Bone marrow (tissue), 2 donors: ENCODE measurements around the gene TENM3.
"Not testable (repeated sequence)": the region's sequence is repeated elsewhere in the genome, so short reads cannot be mapped to it uniquely, and the experiment has no call there.

Experiments used
- DNase-seq, 2 donors: peaks; one replicate each; lab custom pipeline; 2025; lab: John Stamatoyannopoulos, UW

TENM3 gene

DNA sequence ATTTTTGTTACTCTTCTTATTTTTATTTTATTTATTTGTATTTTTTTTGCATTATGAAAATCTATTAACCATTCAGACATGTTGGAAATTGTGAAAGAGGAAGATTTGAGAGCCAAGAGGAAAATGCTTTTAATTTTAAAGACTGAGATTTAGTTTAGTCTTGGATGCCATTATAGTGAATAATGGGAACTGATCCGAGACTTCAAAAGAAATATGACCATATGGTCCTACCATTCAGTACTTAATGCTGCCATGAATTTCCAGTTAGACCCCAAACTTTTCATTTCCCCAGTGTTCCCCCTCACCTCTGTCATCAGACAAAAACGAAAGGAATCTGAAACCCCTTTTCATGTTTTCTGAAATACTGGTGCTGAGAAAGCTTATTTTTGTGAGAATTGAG, 95.5 kb downstream of the TENM3 start:
- DNase-seq = no peak

DNA sequence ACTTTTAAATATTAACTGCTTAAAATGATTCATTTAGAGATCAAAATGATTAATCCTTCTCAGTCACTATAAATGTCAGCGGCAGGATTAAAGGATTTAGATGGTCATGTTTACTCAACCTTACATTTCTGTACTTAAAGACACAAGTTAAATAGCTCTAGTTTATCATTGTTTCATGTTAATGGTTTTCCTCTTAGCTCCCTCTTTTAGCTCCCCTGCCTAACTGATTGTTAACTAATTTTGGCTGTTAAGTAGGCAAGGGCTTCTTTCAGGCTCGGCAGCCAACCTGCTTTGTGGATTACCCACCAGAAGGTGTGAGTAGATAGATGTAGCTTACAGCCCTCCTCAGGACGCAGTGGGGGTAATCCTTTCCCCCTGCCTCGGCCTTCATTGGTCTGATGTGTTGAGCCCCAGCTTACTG, 96.0 kb downstream of the TENM3 start:
- no peak for DNase-seq

DNA sequence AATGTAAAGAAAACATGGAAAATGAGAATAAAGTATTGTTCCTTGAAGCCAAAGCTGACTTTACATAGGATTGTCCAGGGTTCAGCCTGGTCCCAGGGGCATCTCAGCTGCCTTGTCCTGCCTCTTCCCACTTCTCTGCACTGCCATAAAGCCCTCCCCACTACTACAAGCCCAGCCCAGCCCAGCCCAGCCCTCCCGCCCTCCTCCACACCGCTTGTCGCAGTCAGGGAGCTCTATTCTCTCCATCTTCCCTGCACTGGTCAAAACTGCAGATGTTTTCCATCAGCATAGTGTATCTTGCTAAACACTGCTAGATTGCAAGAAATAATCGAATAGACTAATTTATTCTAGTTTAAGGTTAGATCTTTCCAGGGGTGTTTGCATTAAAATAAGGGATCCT, 100.3 kb downstream of the TENM3 start:
- no peak for DNase-seq

DNA sequence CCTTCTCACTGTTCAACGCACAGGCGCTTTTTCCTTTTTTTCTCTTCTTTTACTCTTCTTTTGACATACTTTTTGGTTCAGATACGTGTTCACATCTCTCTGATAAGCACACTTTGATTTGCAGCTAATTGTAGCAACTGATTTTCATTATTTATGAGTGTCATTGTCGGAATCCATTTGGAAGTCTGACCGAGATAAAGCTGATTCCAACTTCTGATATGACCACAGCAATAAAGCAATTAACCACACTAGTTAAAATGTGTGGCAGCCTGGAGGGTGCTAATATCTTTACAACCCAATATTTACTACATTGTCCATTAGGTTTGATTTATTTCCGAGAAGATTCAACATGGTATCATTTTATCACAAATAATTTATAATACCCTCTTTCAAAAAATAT, 101.8 kb downstream of the TENM3 start:
- DNase-seq = no peak

DNA sequence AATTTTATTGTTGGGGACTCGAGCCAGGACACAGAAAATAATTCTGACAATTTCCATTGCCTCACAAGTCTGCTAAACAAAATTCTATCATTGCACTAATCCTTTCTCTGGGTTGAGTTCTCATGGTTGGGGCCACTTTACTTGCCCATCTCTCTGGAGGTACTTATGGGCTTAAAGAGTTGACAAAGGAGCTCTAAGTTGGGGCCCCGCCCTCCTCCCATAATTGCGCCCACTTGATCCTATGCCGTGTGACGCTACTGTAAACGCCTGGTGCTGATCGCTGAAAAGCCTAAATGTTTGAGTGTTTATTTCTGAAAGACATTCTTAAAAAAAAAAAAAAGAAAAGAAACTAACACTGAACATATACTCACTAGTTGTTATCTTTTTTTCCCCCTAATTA, 103.0 kb downstream of the TENM3 start:
- DNase-seq = no peak

DNA sequence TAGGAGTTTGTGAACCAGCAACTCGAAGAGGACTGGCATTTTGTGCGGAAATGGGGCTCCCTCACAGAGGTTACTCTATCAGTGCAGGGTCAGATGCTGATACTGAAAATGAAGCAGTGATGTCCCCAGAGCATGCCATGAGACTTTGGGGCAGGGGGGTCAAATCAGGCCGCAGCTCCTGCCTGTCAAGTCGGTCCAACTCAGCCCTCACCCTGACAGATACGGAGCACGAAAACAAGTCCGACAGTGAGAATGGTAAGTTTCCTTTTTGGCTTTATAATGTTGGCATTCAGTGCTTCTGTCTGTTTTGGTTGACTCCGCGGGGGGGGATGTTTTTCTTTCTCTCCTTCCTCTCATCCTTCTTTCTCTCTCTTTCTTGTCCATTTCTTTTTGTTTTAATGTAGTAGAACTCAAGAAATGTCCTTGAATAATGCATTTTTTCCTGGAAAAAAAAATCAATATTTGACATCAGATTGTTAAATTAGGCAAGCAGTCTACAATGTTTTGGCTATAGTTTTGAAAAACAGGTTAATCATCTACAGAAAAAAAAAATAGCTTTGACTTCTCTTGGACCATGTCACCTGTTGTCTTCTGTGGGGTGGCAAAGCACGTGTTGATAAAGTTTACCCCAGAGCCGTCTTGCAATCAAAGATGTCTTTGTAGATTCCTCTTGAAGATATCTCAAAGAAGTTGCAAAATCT, 103.6 kb downstream of the TENM3 start:
- DNase-seq = no peak

DNA sequence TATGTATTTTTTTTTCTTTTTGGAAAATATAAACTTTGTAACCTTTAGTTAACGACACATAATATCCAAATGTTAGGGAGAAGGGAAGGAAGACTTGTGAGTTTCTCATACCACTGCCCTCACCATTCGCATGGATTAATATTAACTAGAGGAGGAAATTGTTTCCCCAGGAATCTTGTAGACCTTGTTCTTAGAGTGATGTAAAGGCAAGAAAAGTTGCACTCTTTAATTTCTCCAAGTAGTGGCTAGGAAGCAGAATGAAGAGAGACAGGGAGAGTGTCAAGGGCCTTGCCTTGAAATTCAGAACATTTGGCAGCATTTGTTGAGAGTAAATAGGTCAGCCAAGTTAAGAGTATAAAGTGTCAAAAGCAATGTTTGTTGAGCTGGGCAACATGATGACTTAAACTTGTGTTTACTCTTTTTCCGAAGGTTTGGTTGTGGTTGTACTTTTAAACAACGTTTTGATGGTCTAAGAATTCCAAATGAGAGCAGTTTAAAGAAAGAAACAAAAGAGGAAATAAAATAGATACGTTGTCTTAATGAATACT, 105.7 kb downstream of the TENM3 start:
- no peak for DNase-seq

DNA sequence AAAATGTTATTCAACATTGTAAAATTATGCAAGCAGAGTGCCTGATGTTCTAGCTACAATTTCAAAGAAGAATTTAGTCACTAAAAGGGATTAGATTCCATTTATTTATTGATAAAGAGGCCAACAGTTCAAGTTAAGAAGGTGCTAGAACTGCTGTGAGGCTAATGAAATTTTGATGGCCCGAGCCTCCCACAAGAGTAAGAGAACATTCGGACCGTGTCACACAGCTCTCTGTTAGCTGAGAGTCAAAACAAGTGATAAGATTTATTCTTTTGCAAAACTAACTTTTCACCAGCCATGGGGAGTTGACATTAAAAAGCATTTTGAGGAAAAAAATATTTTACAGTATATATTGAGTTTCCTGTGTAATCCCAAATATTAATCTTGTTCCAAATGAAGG, 106.8 kb downstream of the TENM3 start:
- no peak for DNase-seq

DNA sequence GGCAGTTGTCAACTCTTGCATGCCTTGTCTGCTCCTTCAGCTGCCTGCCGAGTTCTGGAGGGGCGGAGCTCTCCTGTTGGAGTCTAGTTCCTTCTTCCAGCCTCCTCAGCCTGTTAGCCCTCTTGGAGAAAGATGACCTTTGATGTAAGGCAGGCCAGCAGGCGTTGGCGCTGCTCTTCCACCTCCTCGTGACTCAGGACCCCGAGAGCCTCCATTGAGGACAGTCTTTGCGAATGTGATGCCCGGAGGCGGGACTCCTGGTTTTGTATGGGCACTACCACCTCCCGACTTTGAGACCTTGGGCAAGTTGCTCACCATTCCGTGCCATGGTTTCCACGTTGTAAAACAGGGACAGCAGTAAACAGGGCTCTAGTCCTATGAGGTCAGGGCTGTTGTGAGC, 108.3 kb downstream of the TENM3 start:
- DNase-seq = no peak

DNA sequence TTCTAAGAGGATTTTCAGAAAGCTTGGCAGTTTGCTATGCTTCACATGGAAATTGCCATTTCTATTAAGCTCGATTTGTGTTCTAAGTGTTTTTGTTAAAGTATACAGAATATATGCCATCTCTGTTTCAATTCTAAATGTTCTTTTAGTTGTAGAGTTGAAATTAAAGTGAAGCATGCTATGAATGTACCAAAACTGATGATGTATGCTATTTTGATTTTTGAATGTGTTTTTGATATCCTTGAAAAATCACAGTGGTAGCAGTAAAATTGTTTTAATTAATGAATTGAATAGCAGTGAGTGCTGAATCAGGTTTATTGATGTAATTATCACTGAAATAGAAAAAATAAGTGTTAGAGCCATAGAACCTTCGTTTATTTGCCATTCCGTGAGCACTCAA, 110.9 kb downstream of the TENM3 start:
- DNase-seq = no peak

DNA sequence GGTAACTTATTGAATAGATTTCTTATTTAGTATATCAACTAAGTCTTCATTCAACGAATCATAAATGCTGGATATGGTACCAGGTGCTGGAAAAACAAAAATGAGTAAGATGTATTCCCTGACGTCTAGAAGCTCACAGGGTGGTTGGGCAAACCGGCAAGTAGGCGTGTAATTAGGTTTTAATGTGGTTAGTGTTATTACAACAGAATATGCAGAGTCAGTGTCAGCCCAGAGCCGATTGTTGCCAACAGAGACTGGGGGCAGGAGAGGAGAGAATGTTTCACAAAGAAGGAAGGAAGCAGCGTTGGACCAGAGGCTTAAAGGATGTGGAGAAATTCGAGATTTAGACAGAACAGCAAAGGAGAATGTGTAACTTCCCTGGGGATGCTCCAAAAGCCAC, 111.7 kb downstream of the TENM3 start:
- no peak for DNase-seq

DNA sequence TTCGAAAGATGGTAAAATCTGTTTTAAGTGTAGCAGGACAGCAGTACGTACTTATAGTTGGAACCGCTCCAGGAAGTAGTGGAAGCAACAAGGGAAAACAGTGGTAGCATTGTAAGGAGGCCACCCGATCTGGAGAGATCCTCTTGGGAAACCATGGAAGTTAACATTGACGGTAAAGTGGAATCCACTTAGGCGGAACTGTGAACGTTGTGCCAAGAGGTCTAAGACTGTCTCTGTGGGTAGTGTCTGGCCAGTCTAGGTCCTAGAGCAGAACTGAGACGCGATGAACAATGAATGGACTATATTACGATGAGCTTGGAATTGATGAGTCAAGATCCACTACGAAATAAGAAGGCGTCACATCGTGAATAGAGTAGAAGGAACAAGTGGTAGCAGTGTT, 124.0 kb downstream of the TENM3 start:
- DNase-seq = no peak

DNA sequence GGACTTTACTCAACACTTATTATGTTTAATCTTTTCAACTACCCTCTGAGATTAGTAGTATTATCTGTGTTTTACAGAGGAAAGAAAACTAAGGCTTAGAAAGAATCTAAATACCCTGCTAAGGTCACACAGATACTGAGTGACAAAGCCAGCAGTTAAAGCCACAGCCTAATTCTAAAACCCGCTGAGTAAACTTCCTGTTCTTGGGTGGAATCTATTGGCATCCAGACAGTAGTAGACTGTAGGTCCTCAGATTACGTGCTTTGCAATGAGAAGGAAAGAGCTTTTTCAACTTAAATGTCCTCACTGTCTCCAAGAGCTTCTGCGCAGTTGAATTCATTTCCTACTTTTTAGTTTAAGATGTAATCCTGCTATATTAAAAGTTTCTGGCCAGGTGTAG, 126.0 kb downstream of the TENM3 start:
- DNase-seq = no peak

DNA sequence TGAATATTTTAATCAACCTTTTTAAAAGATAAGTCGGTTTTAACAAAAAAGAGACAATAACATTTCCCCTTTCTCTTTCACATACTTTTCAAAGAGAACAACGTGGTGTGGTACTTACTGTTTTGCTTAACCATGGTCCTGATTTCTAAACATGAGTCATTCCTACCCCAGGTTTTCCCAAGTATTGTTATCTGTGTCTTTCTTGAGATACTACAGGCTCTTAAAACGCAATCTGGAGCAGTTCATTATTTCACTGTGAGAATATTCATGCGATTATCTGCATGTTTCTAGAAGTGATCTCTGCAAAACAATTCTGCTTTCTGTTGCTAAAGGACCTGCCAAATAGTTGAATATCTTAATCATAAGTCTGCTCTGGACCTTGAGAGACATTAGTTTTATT, 127.3 kb downstream of the TENM3 start:
- DNase-seq = no peak

DNA sequence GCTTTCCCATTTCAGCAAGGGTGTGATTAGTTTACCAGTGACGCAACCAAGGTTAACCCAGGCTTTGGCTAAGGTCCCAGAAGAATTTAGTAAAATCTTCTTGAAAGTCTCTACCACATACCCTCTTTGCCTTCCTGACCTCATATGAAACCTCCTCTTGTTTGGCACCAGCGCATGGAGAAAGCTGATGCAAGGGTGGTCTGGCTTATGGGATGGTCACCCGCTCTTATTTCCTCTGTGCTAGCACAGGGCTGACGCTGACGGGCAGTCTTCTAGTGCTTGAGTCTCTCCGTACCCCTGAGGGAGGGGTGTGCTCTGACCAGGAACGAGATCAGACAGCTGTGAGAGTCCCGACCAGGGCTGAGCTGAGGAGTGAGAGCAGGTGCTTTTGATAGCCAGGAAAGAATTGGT, 137.6 kb downstream of the TENM3 start:
- DNase-seq = no peak

DNA sequence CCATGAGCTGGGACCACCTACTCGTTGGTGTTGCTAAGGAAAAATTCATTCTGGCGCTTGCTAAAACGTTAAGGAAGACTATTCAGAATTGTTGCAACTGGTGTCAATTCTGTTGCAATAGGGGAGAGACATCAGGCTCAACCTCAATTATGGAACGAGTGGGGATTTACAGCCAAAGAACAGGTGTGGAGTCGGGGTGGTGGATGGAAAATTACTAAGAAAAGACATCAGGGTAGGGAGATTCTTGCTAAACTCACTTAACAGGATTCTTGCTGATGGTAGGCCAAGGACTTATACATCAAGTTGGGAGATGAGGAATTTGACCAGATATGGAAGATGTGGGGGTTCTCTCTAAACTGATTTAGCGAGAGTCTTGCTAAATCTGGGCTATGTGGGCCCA, 139.7 kb downstream of the TENM3 start:
- no peak for DNase-seq

DNA sequence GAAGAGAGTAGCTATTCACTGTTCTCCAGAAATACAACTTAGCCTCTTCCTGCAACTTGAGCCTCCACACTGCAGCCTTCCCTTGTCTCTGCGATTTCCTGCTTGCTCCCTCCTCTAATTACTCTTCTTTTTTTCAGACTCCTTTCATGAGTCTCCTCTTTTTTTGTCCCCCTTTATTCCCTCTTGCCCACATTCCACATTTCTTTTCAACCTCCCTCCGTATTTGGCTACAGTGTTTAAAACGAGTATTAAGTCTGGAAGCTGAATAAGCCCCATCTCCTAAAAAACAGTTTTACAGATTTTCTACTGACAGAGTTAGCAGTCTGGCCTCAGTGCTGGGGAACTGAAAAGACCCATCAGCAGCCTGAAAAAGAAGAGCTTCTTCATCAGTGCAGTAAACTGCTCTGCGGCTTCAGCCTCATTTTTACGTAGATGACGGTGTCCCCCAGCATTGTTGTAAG, 141.5 kb downstream of the TENM3 start:
- DNase-seq = no peak

DNA sequence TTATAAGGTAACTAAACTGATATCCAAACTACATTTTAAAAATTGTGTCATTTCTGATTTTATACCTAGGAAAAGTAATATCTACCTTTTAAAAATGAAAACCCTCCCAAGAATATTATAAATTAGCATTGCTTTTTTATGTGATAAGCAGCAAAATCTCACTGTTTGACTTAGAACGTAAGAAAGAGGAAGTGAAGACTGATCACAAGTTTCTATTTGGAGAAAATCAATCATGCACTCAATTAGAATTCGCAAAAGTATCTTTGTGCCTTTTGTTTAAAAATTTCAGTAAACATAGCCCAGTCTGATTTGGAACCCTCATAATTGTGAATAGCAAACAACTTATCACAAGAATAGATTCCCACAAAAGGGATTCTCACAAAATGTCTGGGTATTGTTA, 142.7 kb downstream of the TENM3 start:
- no peak for DNase-seq

DNA sequence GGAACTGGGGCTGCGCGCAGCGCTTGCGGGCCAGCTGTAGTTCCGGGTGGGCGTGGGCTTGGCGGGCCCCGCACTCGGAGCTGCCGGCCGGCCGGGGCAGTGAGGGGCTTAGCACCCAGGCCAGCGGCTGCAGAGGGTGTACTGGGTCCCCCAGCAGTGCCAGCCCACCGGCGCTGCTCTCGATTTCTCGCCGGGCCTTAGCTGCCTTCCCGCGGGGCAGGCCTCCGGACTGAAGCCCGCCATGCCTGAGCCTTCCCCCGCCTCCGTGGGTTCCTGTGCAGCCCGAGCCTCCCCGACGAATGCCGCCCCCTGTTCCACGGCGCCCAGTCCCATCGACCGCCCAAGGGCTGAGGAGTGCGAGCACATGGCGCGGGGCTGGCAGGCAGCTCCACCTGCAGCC, 143.4 kb downstream of the TENM3 start:
- DNase-seq = not testable (repeated sequence)

DNA sequence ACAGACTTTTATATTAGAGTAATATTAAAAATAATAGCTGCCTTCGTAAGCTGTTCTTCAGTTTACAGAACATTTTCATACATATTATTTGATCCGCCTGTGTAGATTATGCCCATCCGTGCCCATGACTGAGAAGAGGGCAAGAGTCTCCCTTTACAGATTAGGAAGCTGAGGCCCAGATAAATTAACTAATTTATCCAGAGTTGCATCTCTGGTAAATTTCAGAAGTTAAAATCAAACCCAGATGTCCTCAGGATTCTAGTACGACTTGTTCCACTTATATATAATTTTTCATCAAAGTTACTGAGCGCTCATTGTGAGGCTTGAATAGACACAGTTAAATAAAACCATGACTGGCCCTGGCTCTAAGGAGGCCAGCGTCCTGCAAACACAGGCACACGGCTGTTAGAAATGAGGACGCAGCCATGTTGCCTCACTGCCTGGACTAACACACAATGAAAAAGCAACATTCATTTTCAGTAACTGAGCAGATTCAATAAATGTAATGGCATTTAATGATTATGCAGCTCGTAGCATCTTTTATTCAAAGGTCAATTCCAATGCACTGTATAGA, 148.0 kb downstream of the TENM3 start:
- DNase-seq = no peak

DNA sequence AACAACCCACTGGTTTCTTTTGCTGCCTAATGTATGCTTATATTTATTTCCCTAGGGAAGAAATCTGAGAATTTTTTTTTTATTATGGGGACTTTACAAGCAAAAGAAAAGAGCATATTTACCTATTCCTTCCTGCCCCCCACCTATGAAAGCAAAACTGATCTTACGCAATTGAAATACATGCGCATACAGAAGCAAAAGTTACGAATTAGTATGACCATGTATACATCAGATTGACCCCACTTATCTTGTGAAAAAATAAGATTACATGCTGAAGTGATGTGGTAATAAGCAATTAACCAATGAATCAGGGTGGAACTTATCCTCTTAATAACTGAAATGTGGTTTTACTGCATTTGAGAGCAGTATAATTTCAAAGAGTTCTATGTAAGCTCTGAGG, 151.0 kb downstream of the TENM3 start:
- DNase-seq = no peak

DNA sequence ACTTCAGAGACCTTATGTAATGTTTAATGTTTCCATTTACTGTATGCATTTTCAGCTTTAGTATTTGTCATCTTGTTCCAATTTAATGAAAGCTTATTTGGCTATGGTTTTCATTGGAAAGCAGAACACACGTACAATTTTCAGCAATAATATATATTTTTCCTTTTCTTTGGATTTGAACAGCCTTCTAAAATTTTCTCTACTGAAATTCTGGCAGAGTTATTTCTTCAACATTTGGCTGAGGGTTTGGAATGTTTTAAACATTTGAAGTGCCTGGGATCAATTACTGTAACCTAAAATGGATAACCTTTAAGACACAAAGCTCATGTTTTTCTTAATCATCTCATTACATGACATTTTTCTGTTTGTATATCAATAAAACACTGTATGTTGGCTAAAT, 156.9 kb downstream of the TENM3 start:
- no peak for DNase-seq

DNA sequence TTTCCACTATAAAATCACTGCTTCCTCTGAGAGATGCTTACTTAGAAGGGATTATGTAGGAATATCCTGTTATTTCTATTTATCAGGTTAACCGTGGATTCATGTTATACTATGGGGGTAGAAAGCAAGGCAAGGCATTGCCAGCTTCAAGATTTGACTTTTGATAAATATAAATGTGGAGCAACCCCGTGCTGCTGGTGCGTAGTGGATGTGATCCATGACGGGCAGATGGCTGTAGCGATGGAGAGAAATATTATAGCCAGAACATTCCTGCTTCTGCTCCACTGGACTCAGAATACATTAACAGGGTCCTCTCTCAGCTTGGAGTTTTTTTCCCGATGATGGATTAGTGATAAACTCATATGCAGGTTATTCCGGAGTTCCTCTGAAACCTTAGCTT, 157.6 kb downstream of the TENM3 start:
- DNase-seq = no peak

DNA sequence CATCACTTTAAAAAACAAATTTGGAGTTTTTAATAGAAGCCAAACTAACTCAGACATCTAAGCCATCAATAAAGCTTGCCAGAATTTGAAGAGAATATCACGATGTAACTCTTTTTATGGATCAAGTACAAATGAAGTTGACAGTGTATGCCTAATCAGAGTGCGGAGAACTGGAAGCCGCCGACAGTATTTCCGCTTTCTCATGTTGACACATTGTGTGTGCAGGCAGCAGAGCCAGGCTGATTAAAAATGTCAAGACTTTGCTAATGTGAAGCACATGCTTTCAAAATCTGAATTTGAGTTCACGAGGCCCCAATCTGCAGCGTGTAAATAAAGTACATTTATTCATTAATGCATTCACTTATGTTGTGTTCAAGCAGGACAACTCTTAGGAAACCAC, 161.2 kb downstream of the TENM3 start:
- no peak for DNase-seq
